Prostate gland (tissue), 2 donors: ENCODE results near the gene GPATCH2L.

Experiments
- POLR2A ChIP-seq: fragments of 450-650 bp; IDR thresholded peaks from one replicate; pipeline ENCODE4 v1.6.1; 2016; ENCODE audit warnings: antibody characterized with exemption, mild to moderate bottlenecking
- POLR2AphosphoS5 ChIP-seq: sonication (generic); formaldehyde crosslinking; IDR thresholded peaks from one replicate; pipeline ENCODE4 v1.6.1; 2017; ENCODE audit warnings: antibody characterized with exemption
- TF ChIP-seq, protein P1 (sequence below), 4 experiments: fragments of 200-600 bp in 2 of 4; fragments of 450-650 bp in 2 of 4; sonication (generic) in 2 of 4; IDR thresholded peaks; 1 replicate in 3 of 4; 2 replicates in 1 of 4; pipeline ENCODE4 v1.5.1; 2016 to 2019; ENCODE audit warnings: antibody characterized with exemption in 4 of 4, mild to moderate bottlenecking in 2 of 4, moderate library complexity in 2 of 4

DNA sequence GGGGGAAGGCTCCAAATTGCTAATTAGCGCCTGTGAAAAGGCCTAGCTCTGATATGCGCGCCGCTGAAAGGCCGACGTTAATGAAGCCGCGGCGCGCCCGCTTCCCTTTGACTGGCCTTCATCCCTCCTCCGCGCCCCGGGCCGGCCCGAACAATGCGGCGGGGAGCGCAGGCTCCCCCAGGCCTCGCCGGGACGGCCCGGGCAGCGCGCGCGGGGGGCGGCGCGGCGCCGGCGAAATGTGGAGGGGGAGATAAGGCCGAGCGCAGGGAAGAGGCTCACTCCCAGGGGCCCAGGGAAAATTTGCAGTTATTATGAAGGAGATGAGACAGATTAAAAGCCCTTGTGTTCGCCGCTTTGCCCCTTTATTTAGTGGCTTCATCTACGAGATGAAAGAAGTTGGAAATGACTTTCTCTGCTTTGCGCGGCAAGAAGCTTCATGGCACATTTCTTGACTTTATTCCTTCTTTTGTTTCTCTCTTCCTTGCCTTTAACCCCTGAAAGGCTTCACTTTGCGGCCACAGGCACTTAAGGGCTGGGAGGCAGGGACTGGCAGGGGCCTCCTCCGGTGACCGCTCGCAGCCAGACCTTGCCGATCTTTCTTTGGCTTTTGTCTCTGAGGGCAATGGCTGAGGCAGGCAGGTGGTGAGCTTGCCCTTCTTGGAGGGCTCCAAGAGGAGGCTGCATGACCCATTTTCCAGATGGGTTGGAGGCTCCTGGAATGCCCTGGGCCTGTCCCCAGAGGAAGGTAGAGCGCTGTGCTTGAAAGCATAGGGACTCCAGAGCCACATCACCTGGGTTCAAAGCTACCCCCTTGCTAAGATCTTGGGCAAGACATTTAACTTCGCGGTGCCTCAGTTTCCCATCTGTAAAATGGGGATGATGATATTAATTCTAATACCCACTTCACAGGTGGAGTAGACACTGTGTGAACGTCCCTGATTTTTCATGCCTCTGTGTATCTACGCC lies 12.7 kb upstream of the GPATCH2L start:
- TF ChIP-seq, protein P1, sequence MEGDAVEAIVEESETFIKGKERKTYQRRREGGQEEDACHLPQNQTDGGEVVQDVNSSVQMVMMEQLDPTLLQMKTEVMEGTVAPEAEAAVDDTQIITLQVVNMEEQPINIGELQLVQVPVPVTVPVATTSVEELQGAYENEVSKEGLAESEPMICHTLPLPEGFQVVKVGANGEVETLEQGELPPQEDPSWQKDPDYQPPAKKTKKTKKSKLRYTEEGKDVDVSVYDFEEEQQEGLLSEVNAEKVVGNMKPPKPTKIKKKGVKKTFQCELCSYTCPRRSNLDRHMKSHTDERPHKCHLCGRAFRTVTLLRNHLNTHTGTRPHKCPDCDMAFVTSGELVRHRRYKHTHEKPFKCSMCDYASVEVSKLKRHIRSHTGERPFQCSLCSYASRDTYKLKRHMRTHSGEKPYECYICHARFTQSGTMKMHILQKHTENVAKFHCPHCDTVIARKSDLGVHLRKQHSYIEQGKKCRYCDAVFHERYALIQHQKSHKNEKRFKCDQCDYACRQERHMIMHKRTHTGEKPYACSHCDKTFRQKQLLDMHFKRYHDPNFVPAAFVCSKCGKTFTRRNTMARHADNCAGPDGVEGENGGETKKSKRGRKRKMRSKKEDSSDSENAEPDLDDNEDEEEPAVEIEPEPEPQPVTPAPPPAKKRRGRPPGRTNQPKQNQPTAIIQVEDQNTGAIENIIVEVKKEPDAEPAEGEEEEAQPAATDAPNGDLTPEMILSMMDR (IDR thresholded peaks at IDR 0.05) = no peak
- TF ChIP-seq POLR2A (no peak), POLR2AphosphoS5 (no peak)
